ENCODE results near the gene TXNIP.

GRCh38 chr1:145993618-145994390 is 2.6 kb downstream of the TXNIP start:
- TF ChIP-seq CTCF (IDR thresholded peaks at IDR 0.05) (no peak), POLR2A (IDR thresholded peaks at IDR 0.05) (no peak)

Data from breast epithelium (tissue), 3 donors.